HEK293 (cell line): Measurements from ENCODE around the gene UBXN6.

ENCODE experiments used
- ZBTB8A ChIP-seq: fragments of 450-650 bp; formaldehyde crosslinking; IDR thresholded peaks from 2 replicates; pipeline ENCODE4 v1.5.1; 2016; ENCODE audit warnings: missing biosample characterization, missing genetic modification characterization
- TF ChIP-seq, protein P1 (sequence below): fragments of 450-650 bp; formaldehyde crosslinking; IDR thresholded peaks from 2 replicates; pipeline ENCODE4 v1.5.1; 2016; ENCODE audit warnings: missing biosample characterization, missing genetic modification characterization

DNA sequence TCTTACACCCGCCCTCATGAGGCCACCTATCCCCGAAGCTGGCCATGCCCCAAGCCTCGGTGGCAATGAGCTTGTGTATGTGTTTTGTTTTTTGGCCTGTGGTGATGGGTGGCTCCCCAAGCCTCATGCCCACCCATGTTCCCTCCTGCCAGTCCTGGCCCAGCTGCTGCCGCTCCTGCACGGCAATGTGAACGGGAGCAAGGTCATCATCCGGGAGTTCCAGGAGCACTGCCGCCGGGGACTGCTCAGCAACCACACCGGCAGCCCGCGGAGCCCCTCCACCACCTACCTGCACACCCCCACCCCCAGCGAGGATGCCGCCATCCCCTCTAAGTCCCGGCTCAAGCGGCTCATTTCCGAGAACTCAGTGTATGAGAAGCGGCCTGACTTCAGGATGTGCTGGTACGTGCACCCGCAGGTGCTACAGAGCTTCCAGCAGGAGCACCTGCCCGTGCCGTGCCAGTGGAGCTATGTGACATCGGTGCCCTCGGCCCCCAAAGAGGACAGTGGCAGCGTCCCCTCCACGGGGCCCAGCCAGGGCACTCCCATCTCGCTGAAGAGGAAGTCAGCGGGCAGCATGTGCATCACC is 24.6 kb downstream of the UBXN6 start:
- no peak for TF ChIP-seq ZBTB8A (tag by site-specific recombination)
- TF ChIP-seq, protein P1, sequence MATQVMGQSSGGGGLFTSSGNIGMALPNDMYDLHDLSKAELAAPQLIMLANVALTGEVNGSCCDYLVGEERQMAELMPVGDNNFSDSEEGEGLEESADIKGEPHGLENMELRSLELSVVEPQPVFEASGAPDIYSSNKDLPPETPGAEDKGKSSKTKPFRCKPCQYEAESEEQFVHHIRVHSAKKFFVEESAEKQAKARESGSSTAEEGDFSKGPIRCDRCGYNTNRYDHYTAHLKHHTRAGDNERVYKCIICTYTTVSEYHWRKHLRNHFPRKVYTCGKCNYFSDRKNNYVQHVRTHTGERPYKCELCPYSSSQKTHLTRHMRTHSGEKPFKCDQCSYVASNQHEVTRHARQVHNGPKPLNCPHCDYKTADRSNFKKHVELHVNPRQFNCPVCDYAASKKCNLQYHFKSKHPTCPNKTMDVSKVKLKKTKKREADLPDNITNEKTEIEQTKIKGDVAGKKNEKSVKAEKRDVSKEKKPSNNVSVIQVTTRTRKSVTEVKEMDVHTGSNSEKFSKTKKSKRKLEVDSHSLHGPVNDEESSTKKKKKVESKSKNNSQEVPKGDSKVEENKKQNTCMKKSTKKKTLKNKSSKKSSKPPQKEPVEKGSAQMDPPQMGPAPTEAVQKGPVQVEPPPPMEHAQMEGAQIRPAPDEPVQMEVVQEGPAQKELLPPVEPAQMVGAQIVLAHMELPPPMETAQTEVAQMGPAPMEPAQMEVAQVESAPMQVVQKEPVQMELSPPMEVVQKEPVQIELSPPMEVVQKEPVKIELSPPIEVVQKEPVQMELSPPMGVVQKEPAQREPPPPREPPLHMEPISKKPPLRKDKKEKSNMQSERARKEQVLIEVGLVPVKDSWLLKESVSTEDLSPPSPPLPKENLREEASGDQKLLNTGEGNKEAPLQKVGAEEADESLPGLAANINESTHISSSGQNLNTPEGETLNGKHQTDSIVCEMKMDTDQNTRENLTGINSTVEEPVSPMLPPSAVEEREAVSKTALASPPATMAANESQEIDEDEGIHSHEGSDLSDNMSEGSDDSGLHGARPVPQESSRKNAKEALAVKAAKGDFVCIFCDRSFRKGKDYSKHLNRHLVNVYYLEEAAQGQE (tag by site-specific recombination), result no peak
